ENCODE measurements around the gene PGP. TPM values are rescaled to one million over a fixed set of nuclear protein-coding genes. Genes with fewer than 3 reads are reported as not detected.

Gene PGP
- total and polyA plus RNA-seq, 2 of the 4 experiments (the other 2 are of a cell fraction) = 4.1 to 9.4 TPM

- DNase-seq = peak; percentile 27
- intact Hi-C loops (cut with micrococcal nuclease) (no loop called here), in situ Hi-C loops (cut with MboI; ENCODE audit: low sequenced_read_pairs) (no loop called here), dilution Hi-C loops (cut with HindIII; ENCODE audit: low sequenced_read_pairs, unreplicated experiment) (no loop called here)
- Histone ChIP-seq H3K4ac (ENCODE audit: low read depth, low read length) (no peak overlapping the region), H4K5ac (ENCODE audit: low read depth, low read length) (no peak overlapping the region), H3K4me1 (ENCODE audit: control insufficient read depth, insufficient read depth, low read length) (no peaks in the 10 kb centered on the region), H2AFZ (replicated peaks; ENCODE audit: low read length, poor library complexity) (peak overlapping the region; percentile 56), H3K18ac (ENCODE audit: low read depth, low read length) (no peak overlapping the region), H2BK15ac (ENCODE audit: low read depth, low read length) (no peak overlapping the region), H2BK20ac (ENCODE audit: low read depth, low read length) (no peak overlapping the region), H2AK9ac (replicated peaks; ENCODE audit: low read depth, low read length, poor library complexity) (no peak overlapping the region), H3K27me3 (ENCODE audit: control insufficient read depth, insufficient read depth, low read length) (peaks cover 53% of the 10 kb centered on the region), H3K36me3 (ENCODE audit: control insufficient read depth, insufficient read depth, low read length) (no peaks in the 10 kb centered on the region), H3K9ac (ENCODE audit: low read depth, low read length) (no peak overlapping the region), H3K14ac (replicated peaks; ENCODE audit: low read depth, low read length) (no peak overlapping the region), H3K23ac (ENCODE audit: low read depth, low read length) (no peak overlapping the region), H3K4me3 (ENCODE audit: insufficient read depth, low read depth, low read length) (no peak overlapping the region), H3K9me1 (ENCODE audit: insufficient read depth, low read length) (no peaks in the 10 kb centered on the region), H3K9me3 (ENCODE audit: control insufficient read depth, insufficient read depth, low read length) (no peaks in the 10 kb centered on the region), H2BK120ac (ENCODE audit: low read depth, low read length) (no peak overlapping the region), H4K20me1 (ENCODE audit: insufficient read depth, low read length) (no peaks in the 10 kb centered on the region; the same call in 1 of the 2 replicates), H3K56ac (ENCODE audit: extremely low read depth, insufficient read depth, low read length) (no peak overlapping the region), H4K8ac (ENCODE audit: low read depth in 2 of 2, low read length in 2 of 2) (no peak overlapping the region), H4K91ac (ENCODE audit: insufficient read depth, low read depth, low read length) (no peak overlapping the region), H3K4me2 (ENCODE audit: low read depth, low read length) (no peak overlapping the region), H3K27ac (ENCODE audit: insufficient read depth, low read length) (no peak overlapping the region), H2BK5ac (ENCODE audit: low read depth, low read length, poor library complexity, severe bottlenecking) (no peak overlapping the region), H2AK5ac (ENCODE audit: low read depth, low read length) (no peak overlapping the region), H3K79me1 (ENCODE audit: low read depth in 1 of 2, low read length in 2 of 2) (no peaks in the 10 kb centered on the region)
- TF ChIP-seq USF2 (IDR thresholded peaks at IDR 0.05; ENCODE audit: low read depth, low read length) (no peak), SMC3 (IDR thresholded peaks at IDR 0.05; ENCODE audit: low read depth, low read length) (no peak), MAZ (IDR thresholded peaks at IDR 0.05; ENCODE audit: borderline replicate concordance, low read depth, low read length) (no peak), MXI1 (IDR thresholded peaks at IDR 0.05; ENCODE audit: borderline replicate concordance, low read depth, low read length) (no peak), RFX5 (IDR thresholded peaks at IDR 0.05; ENCODE audit: low read depth, low read length) (no peak), RCOR1 (IDR thresholded peaks at IDR 0.05; ENCODE audit: insufficient replicate concordance, low read length) (no peak), CEBPB (IDR thresholded peaks at IDR 0.05; ENCODE audit: low read depth, low read length) (no peak), MAFK (IDR thresholded peaks at IDR 0.05; ENCODE audit: low read depth, low read length) (no peak), POLR2A (IDR thresholded peaks at IDR 0.05; ENCODE audit: low read depth, low read length) (no peak), CHD1 (IDR thresholded peaks at IDR 0.05; ENCODE audit: low read depth, low read length) (no peak)
- TF ChIP-seq, protein P1, sequence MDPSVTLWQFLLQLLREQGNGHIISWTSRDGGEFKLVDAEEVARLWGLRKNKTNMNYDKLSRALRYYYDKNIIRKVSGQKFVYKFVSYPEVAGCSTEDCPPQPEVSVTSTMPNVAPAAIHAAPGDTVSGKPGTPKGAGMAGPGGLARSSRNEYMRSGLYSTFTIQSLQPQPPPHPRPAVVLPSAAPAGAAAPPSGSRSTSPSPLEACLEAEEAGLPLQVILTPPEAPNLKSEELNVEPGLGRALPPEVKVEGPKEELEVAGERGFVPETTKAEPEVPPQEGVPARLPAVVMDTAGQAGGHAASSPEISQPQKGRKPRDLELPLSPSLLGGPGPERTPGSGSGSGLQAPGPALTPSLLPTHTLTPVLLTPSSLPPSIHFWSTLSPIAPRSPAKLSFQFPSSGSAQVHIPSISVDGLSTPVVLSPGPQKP (IDR thresholded peaks at IDR 0.05; ENCODE audit: borderline replicate concordance, low read depth, low read length) = no peak
- ChIA-PET POLR2A (ENCODE audit: unreplicated experiment) (no interaction called here), CTCF (interaction anchor here (0.6 kb wide), 1 partner anchor 238 kb away, joined by 3 read pairs; no protein-coding TSS in a partner anchor)
- WGBS, 2 experiments (ENCODE audit: extremely low coverage in 2 of 2, insufficient read length in 1 of 2) = 50% methylated on average over 2 of the region's 16 CpGs; no CpG with 5 or more reads in 1 of the 2 experiments
- BruUV-seq (replicated peaks) = no TSS peak
- no peak for ATAC-seq (ENCODE audit: low read depth)
Observed at GRCh38 chr16:2194166-2194834, 20.3 kb downstream of the PGP start.
